Activated CD4-positive, alpha-beta T cell treated with anti-CD3 and anti-CD28 coated beads, Interleukin-2, amount 50 U/mL, for 24 hours (primary cell): ENCODE results near the gene FSD2.

Experiments
- DNase-seq, 2 donors: peaks; one replicate each; pipeline ENCODE4 v3.0.0-alpha.2; 2020; ENCODE audit warnings: low read depth in 1 of 2, low spot score in 1 of 2

The FSD2 gene, protein sequence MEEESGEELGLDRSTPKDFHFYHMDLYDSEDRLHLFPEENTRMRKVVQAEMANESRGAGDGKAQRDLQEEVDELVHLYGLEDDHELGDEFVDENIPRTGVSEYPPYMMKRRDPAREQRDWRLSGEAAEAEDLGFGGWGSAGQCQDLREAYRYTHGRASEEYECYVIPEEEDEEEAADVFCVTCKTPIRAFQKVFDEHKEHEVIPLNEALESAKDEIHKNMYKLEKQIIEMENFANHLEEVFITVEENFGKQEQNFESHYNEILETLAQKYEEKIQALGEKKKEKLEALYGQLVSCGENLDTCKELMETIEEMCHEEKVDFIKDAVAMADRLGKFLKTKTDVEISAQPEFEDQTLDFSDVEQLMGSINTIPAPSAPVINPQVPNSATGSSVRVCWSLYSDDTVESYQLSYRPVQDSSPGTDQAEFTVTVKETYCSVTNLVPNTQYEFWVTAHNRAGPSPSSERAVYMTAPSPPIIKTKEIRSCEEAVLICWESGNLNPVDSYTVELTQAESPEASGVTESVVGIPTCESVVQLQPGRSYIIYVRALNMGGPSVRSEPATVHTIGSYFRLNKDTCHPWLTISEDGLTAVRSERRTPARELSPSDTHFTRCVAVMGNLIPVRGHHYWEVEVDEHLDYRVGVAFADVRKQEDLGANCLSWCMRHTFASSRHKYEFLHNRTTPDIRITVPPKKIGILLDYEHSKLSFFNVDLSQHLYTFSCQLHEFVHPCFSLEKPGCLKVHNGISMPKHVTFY

GRCh38 chr15:82805994-82806406, at the start of gene FSD2:
Gene FSD2, minus strand, starts transcription at chr15:82806069. Its CDS starts 18,679 bp downstream, at chr15:82787390.
- no peak for DNase-seq

GRCh38 chr15:82854554-82854953, 48.7 kb upstream of the FSD2 start:
- DNase-seq = no peak

GRCh38 chr15:82852941-82853561, 47.2 kb upstream of the FSD2 start:
- DNase-seq = no peak

GRCh38 chr15:82851981-82852511, 46.2 kb upstream of the FSD2 start:
- no peak for DNase-seq

- DNase-seq = no peak
These were observed 45.5 kb upstream of the FSD2 start for GRCh38 chr15:82851306-82851850.

DNA sequence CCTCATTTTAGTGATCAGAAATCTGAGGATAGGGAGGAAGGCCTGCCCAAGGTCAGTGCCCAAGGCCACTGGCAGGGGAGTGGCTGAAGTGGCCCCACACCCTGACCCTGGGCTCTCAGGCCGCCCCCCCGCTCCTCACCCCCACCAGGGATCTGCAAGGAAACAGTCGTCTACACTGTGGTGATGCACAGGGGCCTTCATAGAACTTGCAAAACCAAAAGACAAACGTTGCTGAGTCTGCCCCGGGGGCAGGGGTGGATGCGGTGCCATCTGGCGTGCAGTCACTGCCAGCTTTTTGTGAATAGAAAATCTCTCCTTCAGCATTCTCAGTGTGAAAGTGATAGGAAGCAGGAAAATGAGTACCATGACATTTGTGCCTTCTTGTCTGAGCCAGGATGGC, 44.9 kb upstream of the FSD2 start:
- no peak for DNase-seq

- peak in 1 of 2 donors; percentile 30 for DNase-seq
These were observed 44.0 kb upstream of the FSD2 start for GRCh38 chr15:82849556-82850512.

DNA sequence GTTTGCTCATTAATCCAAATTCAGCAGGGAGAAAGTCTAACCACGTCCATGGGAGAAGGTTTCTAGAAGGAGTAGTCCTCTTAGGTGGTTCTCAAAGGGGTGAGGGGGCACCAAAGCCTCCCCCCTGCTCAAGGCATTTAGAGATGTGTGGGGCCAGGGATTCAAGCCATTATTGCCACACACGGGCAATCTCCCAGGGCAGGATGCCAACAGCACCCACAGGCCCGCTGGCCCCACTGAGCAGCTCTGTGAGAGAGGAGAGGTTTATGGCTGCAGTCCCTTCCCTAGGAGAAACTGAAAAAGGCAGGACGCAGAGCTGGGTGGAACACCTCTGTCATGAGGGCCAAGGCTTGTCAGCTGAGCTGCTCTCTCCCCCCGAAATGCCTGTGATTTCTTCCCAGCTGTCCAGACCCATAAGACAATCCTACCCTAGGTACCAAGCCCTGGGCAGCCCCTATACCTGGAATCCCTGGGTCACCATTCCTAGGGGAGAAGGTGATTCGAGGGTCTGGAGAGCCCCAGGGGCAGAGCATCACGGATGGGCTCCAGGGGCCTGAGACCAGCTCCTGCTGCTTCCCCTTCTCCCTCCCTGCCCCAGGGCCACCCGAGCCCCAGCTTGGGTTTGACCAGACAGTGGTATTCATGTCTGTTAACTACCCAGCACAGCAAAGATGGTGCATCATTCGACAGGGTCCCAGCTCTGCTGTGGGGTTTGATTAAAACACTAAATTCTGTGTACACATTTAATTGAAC, 42.5 kb upstream of the FSD2 start:
- DNase-seq = no peak

- no peak for DNase-seq
These were observed 41.8 kb upstream of the FSD2 start for GRCh38 chr15:82847703-82848102.

- no peak for DNase-seq
These were observed 40.8 kb upstream of the FSD2 start for GRCh38 chr15:82846621-82847020.

DNA sequence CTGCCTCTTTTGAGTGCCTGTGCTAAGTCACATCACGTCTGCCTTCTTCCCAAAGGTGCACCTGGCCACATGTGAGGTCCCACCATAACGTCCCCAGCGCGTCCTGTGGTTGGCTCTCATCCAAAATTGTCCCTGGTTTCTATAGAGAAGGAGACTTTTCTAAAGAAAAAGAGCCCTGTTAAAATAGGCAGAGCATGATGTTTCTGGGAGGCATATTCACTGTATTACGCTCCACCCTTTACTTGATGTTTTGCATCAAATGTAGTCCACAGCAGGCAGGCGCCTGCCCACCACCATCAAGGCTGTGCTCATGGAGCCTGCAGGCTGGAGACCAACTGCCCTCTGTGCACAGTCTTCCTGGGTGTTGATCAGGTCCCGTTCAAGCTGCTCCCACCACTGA, 39.8 kb upstream of the FSD2 start:
- no peak for DNase-seq

DNA sequence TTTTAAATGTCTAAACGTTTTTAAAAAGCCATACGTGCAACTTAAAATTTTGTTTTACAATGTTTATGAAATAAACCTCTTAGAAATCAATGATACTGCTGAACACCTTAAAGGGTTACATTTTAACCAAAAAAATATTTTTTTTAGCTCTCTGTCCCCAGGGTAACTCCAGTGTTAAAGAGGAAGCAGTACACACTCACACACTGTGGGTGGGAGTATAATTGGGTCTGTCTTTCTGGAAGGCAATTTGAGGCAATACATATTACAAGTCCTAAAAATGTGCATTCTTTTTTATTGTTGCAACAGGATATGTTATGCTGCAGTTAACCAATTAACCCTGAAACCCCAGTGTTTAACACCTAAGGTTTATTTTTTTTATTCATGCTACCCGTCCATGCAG, 37.7 kb upstream of the FSD2 start:
- DNase-seq = no peak

DNA sequence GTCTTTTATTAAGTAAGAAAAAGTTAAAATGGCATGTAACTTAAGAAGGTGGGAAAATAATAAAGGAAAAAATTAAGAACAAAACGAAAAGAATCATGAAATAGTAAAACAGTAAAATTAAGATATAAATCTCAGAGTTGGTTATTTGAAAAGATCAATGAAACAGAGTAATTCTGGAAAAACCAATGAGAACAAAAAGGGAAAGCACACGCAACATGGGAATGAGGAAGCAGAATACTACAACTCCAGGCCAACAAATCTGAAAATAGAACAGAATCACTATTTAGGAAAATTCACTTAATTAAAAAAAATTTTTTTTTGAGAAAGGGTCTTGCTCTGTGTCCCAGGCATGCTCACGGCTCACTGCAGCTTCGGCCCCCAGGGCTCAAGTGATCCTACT, 34.3 kb upstream of the FSD2 start:
- DNase-seq = no peak

- DNase-seq = no peak
These were observed 33.3 kb upstream of the FSD2 start for GRCh38 chr15:82839136-82839535.

DNA sequence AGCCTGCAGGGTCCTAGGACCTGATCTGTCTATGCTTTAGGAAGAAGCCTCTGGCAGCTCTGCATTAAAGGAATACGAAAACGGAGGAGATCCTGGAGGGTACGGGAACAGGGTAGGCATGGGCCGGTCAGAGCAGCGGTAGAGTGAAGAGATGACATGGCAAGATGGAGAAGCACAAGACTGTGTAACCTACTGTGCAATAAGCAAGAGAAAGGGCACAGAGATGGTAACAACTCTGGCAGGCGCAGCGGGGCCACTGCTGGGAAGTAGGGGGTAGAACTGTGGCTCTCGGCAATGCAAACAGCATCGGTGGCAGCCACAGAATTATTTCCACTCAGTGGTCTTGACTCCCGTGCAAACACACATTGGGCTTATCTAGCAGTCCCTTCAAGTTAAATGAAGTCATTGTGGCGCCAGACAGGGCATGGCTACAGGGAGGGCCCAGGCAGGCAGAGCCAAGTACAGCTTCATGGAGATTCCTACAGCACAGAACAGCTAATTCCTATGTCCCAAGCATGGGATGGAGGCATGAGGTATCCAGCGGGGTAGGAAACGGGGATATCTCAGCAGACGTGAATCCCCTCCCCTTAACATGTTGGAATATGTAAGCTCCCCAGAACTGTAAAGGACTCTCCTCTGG, 32.3 kb upstream of the FSD2 start:
- DNase-seq = no peak

DNA sequence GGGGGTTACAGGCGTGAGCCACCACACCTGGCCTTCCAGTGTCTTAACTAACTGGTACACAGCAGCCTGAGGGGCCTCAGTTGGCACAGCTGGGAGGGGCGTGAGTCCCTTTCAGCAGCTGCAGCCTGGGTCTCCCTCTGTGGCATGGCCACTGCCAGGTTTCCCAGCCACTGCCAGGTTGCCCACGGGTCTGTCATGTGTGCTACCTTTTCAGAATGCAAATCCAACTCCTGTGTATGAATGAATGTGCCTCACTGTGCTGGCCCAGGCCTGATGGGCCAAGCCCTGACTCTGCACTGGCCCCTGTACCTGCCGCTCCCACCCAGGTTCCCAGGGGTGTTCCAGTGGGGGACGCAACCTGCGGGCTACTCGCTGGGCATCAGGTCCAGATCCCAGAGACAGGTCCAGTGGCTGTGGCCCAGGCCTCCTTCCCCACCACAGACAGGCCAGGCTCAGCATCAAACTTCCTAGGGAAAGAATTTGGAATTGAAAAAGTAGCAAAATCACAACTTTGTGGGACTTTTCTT, 29.6 kb upstream of the FSD2 start:
- no peak for DNase-seq

DNA sequence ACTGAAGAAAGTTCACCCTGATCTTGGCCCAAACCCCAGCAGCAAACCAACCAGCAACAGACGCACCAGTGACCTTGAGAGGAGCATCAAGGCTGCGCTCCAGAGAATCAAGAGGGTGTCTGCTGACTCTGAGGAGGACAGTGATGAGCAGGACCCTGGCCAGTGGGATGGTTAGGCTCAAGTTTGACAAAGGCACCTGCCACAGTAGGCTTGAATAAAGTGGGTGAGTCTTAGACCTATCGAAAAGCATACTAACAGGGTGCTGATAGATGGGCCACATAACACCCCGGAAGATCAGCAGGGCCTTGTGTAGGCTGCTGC, 27.5 kb upstream of the FSD2 start:
- DNase-seq = no peak

DNA sequence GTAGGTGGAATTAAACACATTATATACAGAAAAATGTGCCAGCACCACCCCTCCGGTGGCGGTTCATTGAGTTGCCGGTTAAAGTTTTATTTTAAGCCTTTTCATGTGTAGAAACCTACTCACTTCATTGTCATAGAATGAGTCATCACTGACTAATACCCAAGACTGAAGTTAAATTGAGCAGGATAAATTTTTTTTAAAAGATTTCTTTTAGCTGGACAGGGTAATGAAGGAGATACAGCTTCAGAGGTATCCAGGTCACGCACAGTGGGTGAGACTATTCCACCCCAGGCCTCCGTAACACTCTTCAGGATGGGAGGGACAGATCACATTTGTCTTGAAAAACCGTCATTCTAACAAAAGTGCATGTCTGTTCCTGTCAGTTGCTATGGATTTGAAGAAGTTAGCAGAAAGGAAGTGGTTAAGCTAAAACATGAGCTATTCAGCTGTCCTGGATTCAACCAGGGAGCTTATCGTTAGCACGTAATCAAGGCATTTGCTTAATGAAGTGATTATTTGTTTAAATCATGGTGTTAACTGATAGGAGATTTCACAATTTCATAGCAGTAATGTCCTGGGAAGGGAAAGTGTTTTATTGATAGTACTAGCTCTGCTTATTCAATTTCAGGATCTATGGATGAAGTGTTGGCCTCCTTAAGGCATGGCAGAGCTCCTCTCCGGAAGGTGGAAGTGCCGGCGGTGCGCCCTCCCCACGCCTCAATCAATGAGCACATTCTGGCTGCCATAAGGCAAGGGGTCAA, 26.9 kb upstream of the FSD2 start:
- peak in 1 of 2 donors; percentile 51 for DNase-seq
